ENCODE data around the gene GPRIN2.

DNA sequence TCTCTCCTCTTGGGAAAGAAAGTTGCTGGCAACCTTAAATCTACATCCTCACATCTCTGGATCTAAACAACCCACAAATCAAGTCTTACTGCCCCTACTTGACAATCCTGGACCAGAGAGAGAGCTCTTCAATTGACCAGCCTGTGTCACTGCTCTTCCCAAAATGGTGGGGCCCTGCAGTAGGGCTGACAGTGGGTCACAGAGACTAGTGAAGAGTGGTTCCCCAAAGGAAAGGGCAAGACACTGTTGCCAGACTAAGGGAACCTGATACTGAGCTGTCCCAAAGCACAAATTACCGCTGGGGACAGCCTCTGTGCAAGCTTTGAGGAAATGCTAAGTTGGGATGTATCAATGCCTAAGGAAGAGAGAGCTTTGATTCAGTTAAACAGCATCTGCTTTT, 4.5 kb upstream of the GPRIN2 start:
- no peak for TF ChIP-seq SUZ12 (IDR thresholded peaks at IDR 0.05)
- TF ChIP-seq NFRKB (IDR thresholded peaks at IDR 0.05): no peak
- no peak for TF ChIP-seq TARDBP (IDR thresholded peaks at IDR 0.05)
- TF ChIP-seq, protein P1, sequence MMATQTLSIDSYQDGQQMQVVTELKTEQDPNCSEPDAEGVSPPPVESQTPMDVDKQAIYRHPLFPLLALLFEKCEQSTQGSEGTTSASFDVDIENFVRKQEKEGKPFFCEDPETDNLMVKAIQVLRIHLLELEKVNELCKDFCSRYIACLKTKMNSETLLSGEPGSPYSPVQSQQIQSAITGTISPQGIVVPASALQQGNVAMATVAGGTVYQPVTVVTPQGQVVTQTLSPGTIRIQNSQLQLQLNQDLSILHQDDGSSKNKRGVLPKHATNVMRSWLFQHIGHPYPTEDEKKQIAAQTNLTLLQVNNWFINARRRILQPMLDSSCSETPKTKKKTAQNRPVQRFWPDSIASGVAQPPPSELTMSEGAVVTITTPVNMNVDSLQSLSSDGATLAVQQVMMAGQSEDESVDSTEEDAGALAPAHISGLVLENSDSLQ (IDR thresholded peaks at IDR 0.05): no peak
- TF ChIP-seq SP1 (IDR thresholded peaks at IDR 0.05): no peak
- TF ChIP-seq BHLHE40 (IDR thresholded peaks at IDR 0.05; ENCODE audit: borderline replicate concordance): no peak
- TF ChIP-seq CTBP1 (IDR thresholded peaks at IDR 0.05; ENCODE audit: borderline replicate concordance): no peak
- no peak for TF ChIP-seq L3MBTL2 (conservative IDR thresholded peaks at IDR 0.05)
- no peak for TF ChIP-seq LEF1 (IDR thresholded peaks at IDR 0.05; ENCODE audit: borderline replicate concordance)
- no peak for TF ChIP-seq ZNF384 (IDR thresholded peaks at IDR 0.05)

Measured in HEK293T (cell line).